ENCODE data around the gene VPS16. TPM values are rescaled to one million over a fixed set of nuclear protein-coding genes. Genes with fewer than 3 reads are reported as not detected.
"Not testable (repeated sequence)": the region's sequence is repeated elsewhere in the genome, so short reads cannot be mapped to it uniquely, and the experiment has no call there.

The VPS16 gene
- total RNA-seq, 1 experiment from 2014 or later = 26.2 TPM

DNA sequence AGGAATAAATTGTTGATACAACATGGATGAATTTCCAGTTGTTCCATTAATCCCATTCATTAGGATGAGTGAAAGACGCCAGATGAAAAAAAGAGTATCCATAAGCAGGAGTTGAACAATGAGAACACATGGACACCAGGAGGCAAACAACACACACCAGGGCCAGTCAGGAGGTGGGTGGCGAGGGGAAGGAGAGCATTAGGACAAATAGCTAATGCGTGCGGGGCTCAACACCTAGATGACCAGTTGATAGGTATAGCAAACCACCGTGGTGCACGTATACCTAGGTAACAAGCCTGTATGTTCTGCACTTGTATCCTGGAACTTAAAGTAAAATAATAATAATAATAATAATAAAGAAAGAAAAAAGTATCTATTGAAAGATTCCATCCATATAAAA is 11.2 kb upstream of the VPS16 start (continued):
- TF ChIP-seq, protein P1, sequence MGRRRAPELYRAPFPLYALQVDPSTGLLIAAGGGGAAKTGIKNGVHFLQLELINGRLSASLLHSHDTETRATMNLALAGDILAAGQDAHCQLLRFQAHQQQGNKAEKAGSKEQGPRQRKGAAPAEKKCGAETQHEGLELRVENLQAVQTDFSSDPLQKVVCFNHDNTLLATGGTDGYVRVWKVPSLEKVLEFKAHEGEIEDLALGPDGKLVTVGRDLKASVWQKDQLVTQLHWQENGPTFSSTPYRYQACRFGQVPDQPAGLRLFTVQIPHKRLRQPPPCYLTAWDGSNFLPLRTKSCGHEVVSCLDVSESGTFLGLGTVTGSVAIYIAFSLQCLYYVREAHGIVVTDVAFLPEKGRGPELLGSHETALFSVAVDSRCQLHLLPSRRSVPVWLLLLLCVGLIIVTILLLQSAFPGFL (CRISPR knock-in tag; IDR thresholded peaks at IDR 0.05; ENCODE audit: borderline replicate concordance) = no peak
- no peak for TF ChIP-seq E2F5 (CRISPR knock-in tag; IDR thresholded peaks at IDR 0.05)
- no peak for TF ChIP-seq TEAD4 (CRISPR knock-in tag; IDR thresholded peaks at IDR 0.05)
- TF ChIP-seq E2F1 (CRISPR knock-in tag; IDR thresholded peaks at IDR 0.05) = no peak
- TF ChIP-seq GRHL2 (CRISPR knock-in tag; IDR thresholded peaks at IDR 0.05; ENCODE audit: insufficient replicate concordance, severe bottlenecking) = no peak
- no peak for TF ChIP-seq RORB (CRISPR knock-in tag; IDR thresholded peaks at IDR 0.05)
- no peak for TF ChIP-seq ATF6 (CRISPR knock-in tag; IDR thresholded peaks at IDR 0.05)

DNA sequence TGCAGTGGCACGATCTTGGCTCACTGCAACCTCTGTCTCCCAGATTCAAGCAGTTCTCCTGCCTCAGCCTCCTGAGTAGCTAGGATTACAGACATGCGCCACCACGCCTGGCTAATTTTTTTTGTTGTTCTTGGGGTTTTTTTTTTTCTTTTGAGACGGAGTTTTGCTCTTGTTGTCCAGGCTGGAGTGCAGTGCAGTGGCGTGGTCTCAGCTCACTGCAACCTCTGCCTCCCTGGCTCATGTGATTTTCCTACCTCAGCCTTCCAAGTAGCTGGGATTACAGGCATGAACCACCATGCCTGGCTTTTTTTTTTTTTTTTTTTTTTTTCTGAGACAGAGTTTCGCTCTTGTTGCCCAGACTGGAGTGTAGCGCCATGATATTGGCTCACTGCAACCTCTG is 9.3 kb upstream of the VPS16 start:
- not testable (repeated sequence) for H3K27ac Mint-ChIP-seq; H3K9me3 Mint-ChIP-seq; H3K36me3 Mint-ChIP-seq; DNase-seq (ENCODE audit: low spot score); H3K4me3 Mint-ChIP-seq; H3K4me1 Mint-ChIP-seq; ATAC-seq
- CTCF ChIA-PET = interaction anchor here (0.6 to 1.1 kb wide), 2 partner anchors 34 to 76 kb away, joined by 3 read pairs; no protein-coding TSS in a partner anchor
- POLR2A ChIA-PET = interaction anchor here (0.7 kb wide), 2 partner anchors 21 to 51 kb away, joined by 3 to 4 read pairs; no protein-coding TSS in a partner anchor
- H3K27me3 Mint-ChIP-seq (ENCODE audit: low read depth) = peaks cover 37% of the 10 kb centered on the region

- Mint-ChIP-seq H3K27me3 (ENCODE audit: low read depth) (peaks cover 20% of the 10 kb centered on the region), H3K4me3 (no peak overlapping the region), H3K27ac (no peak overlapping the region), H3K36me3 (peaks cover 5% of the 10 kb centered on the region; the same call in 1 of the 2 replicates), H3K9me3 (no peaks in the 10 kb centered on the region), H3K4me1 (no peaks in the 10 kb centered on the region)
- POLR2A ChIA-PET = interaction anchor here (1.0 kb wide), 1 partner anchor 12 kb away, joined by 3 read pairs; no protein-coding TSS in a partner anchor
- DNase-seq (ENCODE audit: low spot score) (no peak), ATAC-seq (no peak)
- CTCF ChIA-PET = interaction anchor here (0.6 kb wide), 1 partner anchor 17 kb away, joined by 3 read pairs; no protein-coding TSS in a partner anchor
- TF ChIP-seq ZNF396 (CRISPR knock-in tag; IDR thresholded peaks at IDR 0.05; ENCODE audit: borderline replicate concordance) (no peak), PRDM15 (CRISPR knock-in tag; IDR thresholded peaks at IDR 0.05) (no peak), ATF6 (CRISPR knock-in tag; IDR thresholded peaks at IDR 0.05) (no peak), NR1H2 (CRISPR knock-in tag; IDR thresholded peaks at IDR 0.05) (no peak), ESRRA (CRISPR knock-in tag; IDR thresholded peaks at IDR 0.05; ENCODE audit: borderline replicate concordance) (no peak), USF2 (CRISPR knock-in tag; IDR thresholded peaks at IDR 0.05) (no peak), KAT7 (CRISPR knock-in tag; IDR thresholded peaks at IDR 0.05; ENCODE audit: borderline replicate concordance) (no peak)
- TF ChIP-seq, protein P2, sequence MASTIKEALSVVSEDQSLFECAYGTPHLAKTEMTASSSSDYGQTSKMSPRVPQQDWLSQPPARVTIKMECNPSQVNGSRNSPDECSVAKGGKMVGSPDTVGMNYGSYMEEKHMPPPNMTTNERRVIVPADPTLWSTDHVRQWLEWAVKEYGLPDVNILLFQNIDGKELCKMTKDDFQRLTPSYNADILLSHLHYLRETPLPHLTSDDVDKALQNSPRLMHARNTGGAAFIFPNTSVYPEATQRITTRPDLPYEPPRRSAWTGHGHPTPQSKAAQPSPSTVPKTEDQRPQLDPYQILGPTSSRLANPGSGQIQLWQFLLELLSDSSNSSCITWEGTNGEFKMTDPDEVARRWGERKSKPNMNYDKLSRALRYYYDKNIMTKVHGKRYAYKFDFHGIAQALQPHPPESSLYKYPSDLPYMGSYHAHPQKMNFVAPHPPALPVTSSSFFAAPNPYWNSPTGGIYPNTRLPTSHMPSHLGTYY (CRISPR knock-in tag; IDR thresholded peaks at IDR 0.05) = no peak
- TF ChIP-seq, protein P3, sequence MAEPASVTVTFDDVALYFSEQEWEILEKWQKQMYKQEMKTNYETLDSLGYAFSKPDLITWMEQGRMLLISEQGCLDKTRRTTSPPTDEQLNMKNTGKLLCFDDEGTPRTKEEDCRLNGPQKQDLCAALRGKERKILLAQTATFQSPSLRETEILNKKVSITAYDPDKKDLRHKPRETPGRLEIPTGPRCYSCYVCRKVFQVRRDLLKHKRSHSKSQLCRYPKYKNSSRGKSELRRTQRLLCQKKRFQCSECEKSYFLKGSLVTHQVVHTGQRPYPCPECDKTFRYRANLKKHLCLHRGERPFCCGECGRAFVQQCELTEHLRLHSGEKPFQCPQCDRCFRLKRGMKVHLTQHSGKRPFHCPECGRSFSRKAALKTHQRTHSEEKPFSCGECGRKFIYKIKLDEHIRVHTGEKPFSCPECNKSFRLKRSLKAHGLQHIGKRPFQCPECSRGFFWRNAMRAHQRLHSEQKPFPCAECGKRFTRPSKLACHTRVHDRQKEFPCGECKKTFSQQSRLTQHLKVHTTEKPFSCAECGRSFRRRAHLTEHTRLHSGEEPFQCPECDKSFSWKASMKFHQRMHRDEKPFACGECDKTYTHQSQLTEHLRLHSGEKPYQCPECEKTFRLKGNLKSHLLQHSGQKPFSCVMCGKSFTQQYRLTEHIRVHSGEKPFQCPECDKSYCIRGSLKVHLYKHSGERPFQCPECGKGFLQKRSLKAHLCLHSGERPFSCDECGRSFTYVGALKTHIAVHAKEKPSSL (CRISPR knock-in tag; conservative IDR thresholded peaks at IDR 0.05) = no peak
These were observed 6.8 kb upstream of the VPS16 start for GRCh38 chr20:2833761-2834160.
